ENCODE measurements around the gene KCNC3. TPM values are rescaled to one million over a fixed set of nuclear protein-coding genes. Genes with fewer than 3 reads are reported as not detected.
A peak's percentile ranks its signal among the peaks of the same experiment; 100 is the strongest.

The KCNC3 gene
- total RNA-seq (2014; rRNA removed; shearing (Covaris generic)), result not detected in 2 replicates
- 0.02 TPM in 1 of 2 replicates, not detected in the other for polyA plus RNA-seq (2015; cell fraction: cytosol; rRNA removed)
- polyA plus RNA-seq (2015; cell fraction: nucleus; rRNA removed), result not detected in 2 replicates

DNA sequence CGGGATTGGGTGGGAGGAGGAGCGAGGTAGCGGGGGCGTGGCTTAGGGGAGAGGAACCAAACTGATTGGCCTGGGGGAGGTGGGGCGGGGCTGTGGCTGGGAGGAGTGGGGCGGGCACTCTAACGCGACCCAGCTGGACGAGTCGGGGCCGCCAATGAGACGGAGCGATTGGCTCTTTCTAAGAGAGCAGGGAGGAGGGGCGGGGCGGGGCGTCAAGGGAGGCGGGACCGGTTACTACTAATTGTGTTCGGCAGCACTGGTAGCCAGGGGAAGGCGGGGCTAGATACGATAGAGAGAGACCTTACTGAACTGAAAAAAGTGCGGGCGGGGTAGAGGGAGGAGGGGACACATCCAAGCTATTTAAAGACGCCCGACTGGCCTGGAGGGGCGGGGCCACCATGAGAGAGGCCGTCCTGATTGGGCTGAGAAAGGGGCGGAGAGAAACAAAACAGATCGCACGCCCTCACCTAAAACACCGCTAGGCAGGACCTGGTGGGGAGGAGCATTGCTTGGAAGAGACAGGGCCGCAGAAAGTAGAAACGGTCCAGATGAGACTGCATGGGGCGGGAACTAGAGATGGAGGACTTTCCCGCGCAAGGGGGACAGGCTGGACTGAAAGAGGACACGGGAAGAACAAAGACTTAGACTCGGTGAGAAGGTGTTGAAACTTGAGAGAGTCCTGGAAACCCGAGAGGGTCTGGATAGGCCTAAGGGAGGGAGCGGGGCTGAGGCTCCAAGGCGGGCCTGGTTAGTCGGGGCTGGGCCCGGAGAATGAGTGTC, at the start of gene KCNC3:
TSS of gene KCNC3 (minus strand) at position 232 of the 780 bp plus-strand sequence. CDS start 295 bp downstream, outside the sequence.
- no peak for DNase-seq (ENCODE audit: low read depth)

DNA sequence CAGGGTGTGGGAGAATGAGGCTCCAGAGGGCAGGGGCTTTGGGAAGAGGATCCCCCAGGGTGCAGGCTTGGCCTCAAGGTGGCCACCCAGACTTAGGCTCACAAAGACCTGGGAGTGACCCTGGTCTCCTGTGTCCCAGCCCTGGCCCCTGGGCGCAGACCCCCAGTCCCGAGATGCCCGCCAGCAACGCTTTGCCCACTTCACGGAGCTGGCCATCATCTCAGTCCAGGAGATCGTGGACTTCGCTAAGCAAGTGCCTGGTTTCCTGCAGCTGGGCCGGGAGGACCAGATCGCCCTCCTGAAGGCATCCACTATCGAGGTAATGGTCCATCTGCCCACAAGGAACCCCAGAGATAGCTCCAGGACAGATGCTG, 49.7 kb upstream of the KCNC3 start:
- DNase-seq (ENCODE audit: low read depth), result no peak

DNA sequence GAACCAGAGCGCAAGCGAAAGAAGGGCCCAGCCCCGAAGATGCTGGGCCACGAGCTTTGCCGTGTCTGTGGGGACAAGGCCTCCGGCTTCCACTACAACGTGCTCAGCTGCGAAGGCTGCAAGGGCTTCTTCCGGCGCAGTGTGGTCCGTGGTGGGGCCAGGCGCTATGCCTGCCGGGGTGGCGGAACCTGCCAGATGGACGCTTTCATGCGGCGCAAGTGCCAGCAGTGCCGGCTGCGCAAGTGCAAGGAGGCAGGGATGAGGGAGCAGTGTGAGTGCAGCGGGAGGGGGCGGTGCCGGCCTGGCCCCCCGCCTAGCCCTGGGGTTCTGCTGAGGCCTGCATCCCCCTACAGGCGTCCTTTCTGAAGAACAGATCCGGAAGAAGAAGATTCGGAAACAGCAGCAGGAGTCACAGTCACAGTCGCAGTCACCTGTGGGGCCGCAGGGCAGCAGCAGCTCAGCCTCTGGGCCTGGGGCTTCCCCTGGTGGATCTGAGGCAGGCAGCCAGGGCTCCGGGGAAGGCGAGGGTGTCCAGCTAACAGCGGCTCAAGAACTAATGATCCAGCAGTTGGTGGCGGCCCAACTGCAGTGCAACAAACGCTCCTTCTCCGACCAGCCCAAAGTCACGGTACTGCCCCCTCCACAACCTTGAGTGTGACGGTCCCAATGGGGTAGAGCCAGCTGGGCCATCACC, 49.1 kb upstream of the KCNC3 start:
- DNase-seq (ENCODE audit: low read depth), result no peak

DNA sequence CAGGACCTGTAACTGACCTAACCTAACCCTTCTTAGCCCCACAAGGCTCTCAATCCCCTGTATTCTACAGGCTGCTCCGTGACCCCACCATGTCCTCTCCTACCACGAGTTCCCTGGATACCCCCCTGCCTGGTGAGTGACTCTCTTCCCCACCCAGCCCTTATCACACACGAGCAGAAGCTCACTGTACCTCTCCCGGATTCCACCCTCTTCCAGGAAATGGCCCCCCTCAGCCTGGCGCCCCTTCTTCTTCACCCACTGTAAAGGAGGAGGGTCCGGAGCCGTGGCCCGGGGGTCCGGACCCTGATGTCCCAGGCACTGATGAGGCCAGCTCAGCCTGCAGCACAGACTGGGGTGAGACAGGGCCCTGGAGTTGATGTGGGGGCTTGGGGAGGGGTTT, 48.3 kb upstream of the KCNC3 start:
- DNase-seq (ENCODE audit: low read depth), result no peak

DNA sequence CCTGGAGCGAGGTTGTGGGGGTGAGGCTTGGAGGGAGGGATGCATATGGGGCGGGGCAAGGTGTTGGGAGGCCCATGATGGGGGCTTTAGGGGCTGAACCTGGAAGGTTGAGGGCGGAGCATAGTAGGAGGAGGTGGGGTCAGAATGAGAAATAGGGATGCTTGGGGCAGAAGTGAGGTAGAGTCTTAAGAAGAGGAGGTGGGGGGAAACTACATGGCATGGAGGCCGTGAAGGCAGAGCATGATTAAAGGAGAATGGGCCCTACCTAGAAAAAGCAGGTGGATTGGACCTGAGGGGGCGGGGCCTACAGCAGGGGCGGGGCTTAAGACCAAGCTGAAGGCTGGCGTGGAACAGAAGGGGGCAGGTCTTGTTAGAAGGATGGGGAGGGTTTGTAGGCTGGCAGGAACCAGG, 47.9 kb upstream of the KCNC3 start:
- no peak for DNase-seq (ENCODE audit: low read depth)

DNA sequence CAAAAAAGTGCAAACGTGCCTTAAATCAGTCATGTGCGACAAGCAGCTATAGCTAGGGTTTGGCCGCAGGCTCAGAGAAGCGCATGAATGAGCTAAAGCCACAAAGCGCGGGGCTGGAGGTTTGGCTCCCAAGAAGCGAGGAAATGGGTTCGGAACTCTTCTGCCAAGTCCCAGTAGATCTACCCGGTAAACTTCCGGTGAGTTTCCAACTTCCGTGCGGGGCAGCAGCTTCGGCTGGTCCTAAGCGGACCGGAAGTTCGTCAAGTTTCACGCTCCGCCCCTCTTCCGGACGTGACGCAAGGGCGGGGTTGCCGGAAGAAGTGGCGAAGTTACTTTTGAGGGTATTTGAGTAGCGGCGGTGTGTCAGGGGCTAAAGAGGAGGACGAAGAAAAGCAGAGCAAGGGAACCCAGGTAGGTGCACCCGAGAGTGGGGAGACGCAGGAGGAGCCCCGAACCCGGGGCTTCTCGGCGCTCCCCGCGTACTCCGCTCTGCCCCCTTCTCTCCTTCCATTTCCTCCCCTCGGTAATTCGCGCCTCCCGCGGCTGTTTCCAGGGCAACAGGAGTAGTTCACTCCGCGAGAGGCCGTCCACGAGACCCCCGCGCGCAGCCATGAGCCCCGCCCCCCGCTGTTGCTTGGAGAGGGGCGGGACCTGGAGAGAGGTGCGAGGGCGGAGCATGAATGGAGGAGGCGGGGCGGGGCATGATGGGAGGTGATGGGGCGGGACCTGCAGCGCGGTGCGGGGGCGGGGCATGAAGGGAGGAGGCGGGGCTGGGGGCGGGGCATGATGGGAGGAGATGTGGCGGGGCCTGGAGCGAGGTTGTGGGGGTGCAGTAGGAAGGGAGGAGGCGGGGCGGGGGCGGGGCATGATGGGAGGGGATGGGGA, 47.2 kb upstream of the KCNC3 start, which contains the start of gene NR1H2:
TSS of gene NR1H2 (plus strand) at position 292 of the 885 bp plus-strand sequence. CDS start 1,149 bp downstream, outside the sequence.
- peak; percentile 92 for DNase-seq (ENCODE audit: low read depth)

DNA sequence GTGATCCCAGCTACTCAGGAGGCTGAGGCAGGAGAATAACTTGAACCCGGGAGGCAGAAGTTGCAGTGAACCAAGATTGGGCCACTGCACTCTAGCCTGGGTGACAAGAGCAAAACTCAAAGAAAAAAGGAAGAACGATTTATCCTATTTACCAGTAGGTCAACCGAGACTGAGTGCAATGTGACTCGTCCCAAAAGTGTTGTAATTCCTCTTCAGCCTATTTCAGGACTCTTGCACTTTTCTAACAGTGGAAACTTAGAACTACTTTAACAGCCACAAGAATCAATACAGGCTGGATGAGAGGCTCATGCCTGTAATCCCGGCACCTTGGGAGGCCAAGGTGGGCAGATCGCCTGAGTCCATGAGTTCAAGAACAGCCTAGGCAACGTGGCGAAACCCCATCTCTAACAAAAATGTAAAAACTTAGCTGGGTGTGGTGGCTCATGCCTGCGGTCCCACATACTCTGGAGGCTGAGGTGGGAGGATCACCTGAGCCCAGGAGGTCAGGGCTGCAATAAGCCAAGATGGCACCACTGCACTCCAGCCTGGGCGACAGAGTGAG, 42.8 kb upstream of the KCNC3 start:
- no peak for DNase-seq (ENCODE audit: low read depth)

DNA sequence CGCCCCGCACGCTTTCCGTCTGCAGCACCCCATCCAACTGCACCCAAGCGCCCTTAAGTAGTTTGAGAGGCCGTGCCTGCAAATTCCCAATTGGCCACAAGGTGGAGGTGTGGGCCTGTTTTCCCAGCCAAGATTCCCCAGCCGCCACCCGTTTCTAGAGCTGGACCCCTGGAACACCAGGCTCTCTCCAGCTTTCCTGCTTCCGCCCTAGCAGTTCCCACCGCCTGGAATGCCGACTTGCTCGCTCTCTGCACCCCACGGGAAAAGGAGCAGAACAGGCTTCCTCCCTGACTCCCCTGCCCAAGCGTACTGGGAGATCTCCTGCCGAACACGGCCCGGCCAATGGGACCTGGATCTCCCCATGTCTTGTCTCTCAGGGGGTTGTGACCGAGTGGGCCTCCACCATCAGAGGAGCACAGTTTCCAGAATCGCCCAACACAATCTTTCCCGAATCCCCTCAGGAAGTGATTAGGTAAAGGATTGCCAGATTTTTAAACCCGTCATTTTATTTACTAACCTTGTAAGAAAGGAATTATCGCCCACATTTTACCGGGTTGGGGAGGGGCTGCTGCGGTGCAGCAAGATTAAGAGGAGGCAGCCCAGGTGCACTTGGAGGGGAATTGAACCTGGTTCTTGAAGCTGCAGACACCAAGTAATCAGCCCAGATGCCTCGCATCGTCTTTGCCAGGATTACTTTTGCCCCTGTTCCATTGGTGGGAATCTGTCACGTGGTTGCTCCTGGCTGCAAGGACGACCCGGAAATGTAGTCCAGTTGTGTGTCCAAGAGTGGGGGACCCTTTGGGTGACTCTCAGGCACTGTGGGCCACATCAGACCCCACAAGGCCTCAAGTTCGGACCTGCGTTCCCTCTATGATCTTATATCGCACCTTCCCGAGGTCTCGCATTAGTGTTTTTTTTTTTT, 39.7 kb upstream of the KCNC3 start:
- peak; percentile 76 for DNase-seq (ENCODE audit: low read depth)

DNA sequence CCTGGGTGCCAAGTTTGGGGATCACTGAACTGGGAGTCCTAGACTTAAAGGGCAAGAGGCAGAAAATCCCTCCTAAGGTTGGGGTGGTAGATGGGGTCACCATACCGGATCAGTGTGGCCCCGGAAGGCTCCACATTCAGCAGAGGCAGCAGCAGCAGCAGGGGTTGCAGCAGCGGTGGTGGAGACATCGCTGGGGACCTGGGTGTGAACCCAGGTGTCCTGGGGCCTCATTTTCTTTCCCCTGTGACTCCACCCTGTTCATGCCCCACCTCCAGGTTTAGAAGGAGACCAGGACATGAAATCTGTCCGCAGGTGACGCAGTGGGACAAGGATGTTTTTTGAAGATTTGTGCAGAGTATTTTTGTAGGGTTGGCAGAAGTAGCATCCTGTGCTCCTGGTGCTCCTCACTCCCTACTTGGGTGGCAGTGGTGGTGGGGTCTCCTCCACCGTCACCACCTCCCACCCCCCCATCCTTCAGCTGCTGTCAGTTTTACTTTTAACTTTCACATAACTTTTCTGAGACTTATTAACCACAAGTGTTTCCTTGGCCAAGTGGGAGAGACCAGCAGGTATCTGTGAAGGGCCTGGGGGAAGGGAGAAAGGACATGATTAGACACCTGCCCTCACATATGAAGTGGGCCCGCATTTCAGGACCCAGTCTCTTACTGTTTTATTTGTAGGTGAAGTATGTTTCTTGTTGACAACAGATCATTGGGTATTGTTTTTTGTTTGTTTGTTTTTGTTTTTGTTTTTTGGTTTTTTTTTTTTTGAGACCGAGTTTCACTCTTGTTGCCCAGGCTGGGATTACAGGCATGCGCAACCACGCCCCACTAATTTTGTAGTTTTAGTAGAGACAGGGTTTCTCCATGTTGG, 36.5 kb upstream of the KCNC3 start, which contains the start of gene NAPSA:
TSS of gene NAPSA (minus strand) at position 206 of the 873 bp plus-strand sequence. CDS start at position 188, 18 bp downstream.
- no peak for DNase-seq (ENCODE audit: low read depth)

DNA sequence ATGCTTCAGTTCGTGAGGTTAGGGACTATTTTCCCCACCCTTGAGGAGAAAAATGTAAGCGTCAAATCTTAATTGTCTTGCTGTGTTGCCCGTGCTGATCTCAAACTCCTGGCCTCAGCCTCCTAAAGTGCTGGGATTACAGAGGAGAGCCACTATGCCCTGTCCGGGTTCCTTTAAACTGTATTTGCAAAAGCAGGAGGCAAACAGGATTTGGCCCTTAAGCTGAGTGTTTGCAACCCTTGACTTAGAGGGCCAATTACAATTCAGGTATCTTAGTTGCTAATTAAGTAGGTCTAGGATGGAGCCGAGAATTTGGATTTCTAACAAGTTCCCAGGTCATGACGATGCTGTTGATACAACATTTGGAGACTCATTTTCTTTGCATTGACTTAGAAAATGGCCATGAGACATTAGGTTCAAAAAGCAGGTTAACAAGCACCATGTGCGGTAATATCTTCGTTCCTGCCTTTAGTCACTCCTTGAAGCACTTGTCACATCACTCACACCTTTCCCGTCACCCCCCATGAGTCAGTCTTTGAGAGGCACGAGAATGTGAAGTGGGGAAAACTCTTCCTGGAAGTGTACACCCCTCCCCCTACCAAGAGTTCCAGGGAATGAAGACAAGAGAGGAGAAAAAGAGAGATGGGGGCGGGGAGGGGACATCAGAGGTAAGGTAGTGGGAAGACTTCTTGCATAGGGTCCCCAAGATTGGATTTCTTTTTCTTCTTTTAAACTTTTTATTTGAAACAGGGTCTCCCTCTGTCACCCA, 33.7 kb upstream of the KCNC3 start:
- DNase-seq (ENCODE audit: low read depth), result no peak

DNA sequence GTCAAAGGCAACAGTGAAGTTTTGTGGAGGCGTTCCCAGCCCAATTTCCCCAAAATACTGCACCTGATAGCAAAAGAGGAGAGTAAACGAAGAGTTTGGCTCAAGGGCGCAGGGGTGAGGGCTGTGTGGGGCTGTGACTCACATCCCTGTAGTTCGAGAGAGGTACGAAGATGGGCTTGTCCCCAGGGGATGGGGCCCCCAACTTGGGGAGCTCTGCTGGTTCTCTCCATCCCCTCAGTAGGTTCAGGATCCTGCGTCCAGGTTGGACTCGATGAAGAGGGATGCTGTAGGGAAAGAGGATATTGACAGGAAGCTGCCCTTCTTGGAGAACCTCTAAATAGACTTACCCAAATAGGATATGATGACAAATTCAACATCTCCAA, 32.8 kb upstream of the KCNC3 start:
- DNase-seq (ENCODE audit: low read depth), result no peak

DNA sequence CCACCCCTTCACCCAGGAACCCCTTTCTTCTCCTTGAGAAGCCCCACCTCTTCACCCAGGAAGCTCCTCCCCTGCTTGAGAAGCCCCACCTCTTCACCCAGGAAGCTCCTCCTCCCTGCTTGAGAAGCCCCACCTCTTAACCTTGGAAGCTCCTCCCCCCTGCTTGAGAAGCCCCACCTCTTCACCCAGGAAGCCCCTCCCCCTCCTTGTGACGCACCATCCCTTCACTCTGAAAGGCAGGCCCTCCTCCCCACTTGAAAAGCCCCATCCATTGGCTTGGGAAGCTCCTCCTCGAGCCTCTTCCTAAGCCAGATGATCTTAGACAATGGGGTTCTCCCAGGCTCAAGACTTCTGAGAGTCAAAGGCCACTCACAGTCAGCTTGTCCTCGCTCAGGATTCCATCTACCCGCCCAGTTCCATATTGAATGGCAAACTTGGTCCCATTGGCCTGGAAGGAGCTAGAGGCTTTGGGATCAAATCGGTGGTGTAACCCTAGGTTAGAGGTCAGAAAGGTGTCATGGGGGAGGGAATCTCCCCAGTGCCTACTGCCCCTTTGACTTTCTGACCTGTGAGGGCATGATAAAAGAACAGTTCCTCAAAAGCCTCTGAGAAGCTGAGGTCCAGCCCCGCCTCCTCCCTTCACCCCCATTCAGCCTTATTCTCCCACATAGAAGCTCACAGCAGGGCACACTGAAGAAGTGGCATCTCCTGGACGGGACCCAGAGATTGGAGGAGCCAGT, 32.3 kb upstream of the KCNC3 start:
- no peak for DNase-seq (ENCODE audit: low read depth)

DNA sequence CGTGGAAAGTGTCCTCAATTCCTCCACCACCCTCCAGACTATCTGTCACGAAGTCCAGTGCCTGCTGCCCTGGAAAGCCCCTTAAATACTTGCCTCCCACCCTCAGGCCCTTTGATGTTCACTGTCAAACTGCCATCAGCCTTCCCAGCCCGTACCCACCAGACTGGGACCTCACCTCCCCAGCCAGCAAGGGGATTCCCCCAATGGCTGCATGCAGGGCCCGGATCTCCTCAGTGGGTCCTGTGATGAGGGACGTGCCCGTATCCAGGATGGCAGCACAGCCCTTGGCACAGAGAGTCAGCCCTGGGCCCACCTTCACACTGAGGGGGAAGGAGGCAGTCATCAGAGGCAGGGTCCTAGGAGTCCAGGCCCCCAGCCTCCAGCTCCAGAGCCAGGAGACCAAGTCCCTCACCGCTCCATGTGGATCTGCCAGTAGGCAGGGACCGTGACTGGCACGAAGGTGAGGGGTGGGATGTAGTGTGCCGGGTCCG, 30.2 kb upstream of the KCNC3 start:
- no peak for DNase-seq (ENCODE audit: low read depth)

DNA sequence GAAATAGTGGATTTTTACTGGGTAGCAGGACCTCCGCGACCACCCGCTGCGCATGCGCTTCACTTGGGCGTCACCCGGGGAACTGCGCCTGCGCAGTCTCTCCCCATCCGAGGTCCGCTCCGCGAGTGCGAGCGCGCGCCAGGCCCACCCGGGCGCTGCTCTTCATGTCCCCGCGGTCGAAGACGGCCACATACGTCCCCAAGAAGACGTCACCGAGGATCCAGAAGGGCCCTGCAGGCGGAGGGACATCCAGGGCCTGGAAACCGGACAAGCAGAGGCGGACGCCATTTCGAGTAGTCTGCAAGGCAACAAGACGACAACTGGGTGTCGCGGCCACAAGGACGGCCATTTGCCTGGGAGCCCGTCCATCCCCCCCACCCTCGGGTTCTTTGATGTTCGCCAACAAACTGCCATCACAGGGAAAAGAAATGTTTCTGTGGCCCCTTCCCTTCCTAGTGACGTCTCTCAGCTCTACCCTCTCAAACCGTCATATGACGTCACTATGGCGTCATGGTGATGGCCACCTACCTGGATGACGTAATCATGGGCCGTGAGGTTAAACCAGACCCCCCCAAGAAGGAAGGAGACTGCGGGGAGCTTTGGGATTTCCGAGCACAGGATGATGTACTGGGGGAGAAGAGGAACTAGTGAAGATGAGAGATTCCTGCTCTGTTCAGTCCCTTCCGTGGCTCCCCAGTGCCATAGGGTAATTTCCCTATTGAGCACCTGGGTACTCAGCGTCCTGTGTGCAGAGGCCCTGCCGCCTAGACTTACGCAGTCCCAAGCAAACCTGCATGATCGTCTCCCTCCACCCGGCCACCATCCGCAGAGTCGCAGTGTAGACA, 29.5 kb upstream of the KCNC3 start:
- DNase-seq (ENCODE audit: low read depth), result no peak

DNA sequence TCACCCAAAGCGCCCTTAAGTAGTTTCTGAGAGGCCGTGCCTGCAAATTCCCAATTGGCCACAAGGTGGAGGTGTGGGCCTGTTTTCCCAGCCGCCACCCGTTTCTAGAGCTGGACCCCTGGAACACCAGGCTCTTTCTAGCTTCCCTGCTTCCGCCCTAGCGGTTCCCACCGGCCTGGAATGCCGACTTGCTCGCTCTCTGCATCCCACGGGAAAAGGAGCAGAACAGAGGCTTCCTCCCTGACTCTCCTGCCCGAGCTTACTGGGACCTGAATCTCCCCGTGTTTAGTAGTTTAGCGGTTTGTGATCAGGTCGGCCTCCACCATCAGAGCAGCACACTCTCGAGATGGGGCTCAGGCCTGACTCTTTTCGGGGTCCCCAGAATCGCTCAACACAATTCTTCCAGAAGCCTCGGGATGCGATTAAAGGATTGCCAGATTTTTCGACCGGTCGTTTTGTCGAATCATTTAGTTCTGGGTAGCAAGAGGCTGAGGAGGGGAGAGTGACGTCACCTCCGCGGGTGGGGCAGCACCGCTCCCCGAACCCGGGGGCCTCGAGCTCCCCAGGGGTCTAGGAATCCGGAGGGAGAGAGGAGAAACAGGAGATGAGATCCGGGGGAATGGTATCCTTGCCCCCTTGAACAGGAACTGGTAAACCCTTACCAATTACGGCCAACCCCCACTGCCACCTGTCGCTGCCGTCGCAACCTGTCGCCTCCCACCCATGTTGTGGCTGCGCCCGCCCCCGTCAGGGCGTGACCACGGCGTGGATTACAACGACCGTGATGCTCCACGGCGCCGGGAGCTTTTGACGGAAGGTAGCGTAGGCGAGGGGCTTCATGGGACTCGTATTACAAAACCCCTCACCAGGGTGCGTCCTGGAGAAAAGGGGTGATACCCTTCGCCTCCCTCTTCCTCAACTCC, 28.3 kb upstream of the KCNC3 start:
- peak; percentile 56 for DNase-seq (ENCODE audit: low read depth)
